Brain microvascular endothelial cell (primary cell): ENCODE measurements around the gene PDE11A.

Experiments used
- DNase-seq: peaks from one replicate; pipeline ENCODE4 v3.0.0-alpha.2; 2020
- H3K27ac ChIP-seq: fragments of 250-450 bp; sonication (Bioruptor Pico); 2 replicates; pipeline ENCODE4 v1.5.1; 2020; ENCODE audit warnings: mild to moderate bottlenecking, moderate library complexity
- H3K27me3 ChIP-seq: fragments of 250-450 bp; sonication (Bioruptor Pico); replicated peaks from 2 replicates; pipeline ENCODE4 v1.5.1; 2020; ENCODE audit warnings: mild to moderate bottlenecking
- H3K36me3 ChIP-seq: fragments of 250-450 bp; sonication (Bioruptor Pico); replicated peaks from 2 replicates; pipeline ENCODE4 v1.5.1; 2020; ENCODE audit warnings: mild to moderate bottlenecking
- H3K4me3 ChIP-seq: 2 replicates; pipeline ENCODE4 v1.5.1; 2011; ENCODE audit warnings: low read depth, mild to moderate bottlenecking, control low read depth, low read length, moderate library complexity
- CTCF ChIP-seq: IDR thresholded peaks from 2 replicates; pipeline ENCODE4 v1.5.1; 2011; ENCODE audit warnings: low read depth, mild to moderate bottlenecking, moderate library complexity, low read length, control low read depth, inconsistent platforms; ENCODE audit errors: missing control alignments
- in situ Hi-C: cut with HindIII; loops from 2 replicates; pipeline ENCODE4 v1.10.0; 2017; ENCODE audit warnings: low sequenced_read_pairs, low pct_ligation_motif_present

The PDE11A gene

GRCh38 chr2:177822941-177823340 is 249.6 kb downstream of the PDE11A start:
- no peak for TF ChIP-seq CTCF

GRCh38 chr2:177818412-177818811 is 254.2 kb downstream of the PDE11A start:
- in situ Hi-C loops = no loop called here
- TF ChIP-seq CTCF = no peak

More at GRCh38 chr2:177822941-177823340, 249.6 kb downstream of the PDE11A start:
- no peak for DNase-seq
- no peak overlapping the region for H3K27ac ChIP-seq
- H3K36me3 ChIP-seq = no peaks in the 10 kb centered on the region
- no peaks in the 10 kb centered on the region for H3K27me3 ChIP-seq
- in situ Hi-C loops = no loop called here
- no peak overlapping the region for H3K4me3 ChIP-seq

GRCh38 chr2:177817300-177817699 is 255.3 kb downstream of the PDE11A start:
- no peak for DNase-seq
- H3K36me3 ChIP-seq = no peaks in the 10 kb centered on the region
- no peak overlapping the region for H3K4me3 ChIP-seq
- no peak overlapping the region for H3K27ac ChIP-seq
- no peaks in the 10 kb centered on the region for H3K27me3 ChIP-seq
- in situ Hi-C loops = no loop called here
- no peak for TF ChIP-seq CTCF

More at GRCh38 chr2:177818412-177818811, 254.2 kb downstream of the PDE11A start:
- no peak for DNase-seq
- Histone ChIP-seq H3K36me3 (no peaks in the 10 kb centered on the region), H3K4me3 (no peak overlapping the region), H3K27me3 (no peaks in the 10 kb centered on the region), H3K27ac (no peak overlapping the region)

GRCh38 chr2:177816766-177817165 is 255.8 kb downstream of the PDE11A start:
- Histone ChIP-seq H3K4me3 (no peak overlapping the region), H3K36me3 (no peaks in the 10 kb centered on the region), H3K27ac (no peak overlapping the region), H3K27me3 (no peaks in the 10 kb centered on the region)
- no peak for TF ChIP-seq CTCF
- DNase-seq = no peak
- in situ Hi-C loops = no loop called here

GRCh38 chr2:177812713-177813396 is 259.7 kb downstream of the PDE11A start:
- in situ Hi-C loops = no loop called here
- no peaks in the 10 kb centered on the region for H3K36me3 ChIP-seq
- no peak overlapping the region for H3K4me3 ChIP-seq
- DNase-seq = no peak
- H3K27me3 ChIP-seq = no peaks in the 10 kb centered on the region
- TF ChIP-seq CTCF = no peak
- no peak overlapping the region for H3K27ac ChIP-seq

GRCh38 chr2:177810906-177811305 is 261.7 kb downstream of the PDE11A start:
- H3K27me3 ChIP-seq = no peaks in the 10 kb centered on the region
- H3K36me3 ChIP-seq = no peaks in the 10 kb centered on the region
- in situ Hi-C loops = no loop called here
- no peak overlapping the region for H3K27ac ChIP-seq
- TF ChIP-seq CTCF = no peak
- H3K4me3 ChIP-seq = no peak overlapping the region
- no peak for DNase-seq
